ENCODE data around the gene AFM.

- TF ChIP-seq, protein P1, sequence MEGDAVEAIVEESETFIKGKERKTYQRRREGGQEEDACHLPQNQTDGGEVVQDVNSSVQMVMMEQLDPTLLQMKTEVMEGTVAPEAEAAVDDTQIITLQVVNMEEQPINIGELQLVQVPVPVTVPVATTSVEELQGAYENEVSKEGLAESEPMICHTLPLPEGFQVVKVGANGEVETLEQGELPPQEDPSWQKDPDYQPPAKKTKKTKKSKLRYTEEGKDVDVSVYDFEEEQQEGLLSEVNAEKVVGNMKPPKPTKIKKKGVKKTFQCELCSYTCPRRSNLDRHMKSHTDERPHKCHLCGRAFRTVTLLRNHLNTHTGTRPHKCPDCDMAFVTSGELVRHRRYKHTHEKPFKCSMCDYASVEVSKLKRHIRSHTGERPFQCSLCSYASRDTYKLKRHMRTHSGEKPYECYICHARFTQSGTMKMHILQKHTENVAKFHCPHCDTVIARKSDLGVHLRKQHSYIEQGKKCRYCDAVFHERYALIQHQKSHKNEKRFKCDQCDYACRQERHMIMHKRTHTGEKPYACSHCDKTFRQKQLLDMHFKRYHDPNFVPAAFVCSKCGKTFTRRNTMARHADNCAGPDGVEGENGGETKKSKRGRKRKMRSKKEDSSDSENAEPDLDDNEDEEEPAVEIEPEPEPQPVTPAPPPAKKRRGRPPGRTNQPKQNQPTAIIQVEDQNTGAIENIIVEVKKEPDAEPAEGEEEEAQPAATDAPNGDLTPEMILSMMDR (IDR thresholded peaks at IDR 0.05) = no peak
- TF ChIP-seq POLR2A (IDR thresholded peaks at IDR 0.05) = no peak
Measured at GRCh38 chr4:73435984-73436383, 45.6 kb upstream of the AFM start, which contains the start of gene AFP.
